GM19372 (cell line): ENCODE measurements around the gene PTGDR2.

ENCODE experiments used
- ATAC-seq: cut with Tn5 transposase; IDR thresholded peaks from one replicate; pipeline ENCODE4 v1.9.1; 2021; ENCODE audit warnings: mild to moderate bottlenecking, low read depth, moderate library complexity; ENCODE audit not compliant: unreplicated experiment

PTGDR2 gene

GRCh38 chr11:60855726-60856633 is at the start of gene PTGDR2:
TSS of gene PTGDR2 (minus strand) at chr11:60855950. CDS start at chr11:60853722, 2,228 bp downstream.
- ATAC-seq, result no peak

GRCh38 chr11:60905047-60905446 is 49.3 kb upstream of the PTGDR2 start:
- no peak for ATAC-seq

- ATAC-seq, result no peak
Measured at GRCh38 chr11:60902625-60903024, 46.9 kb upstream of the PTGDR2 start.

GRCh38 chr11:60900673-60901404 is 45.1 kb upstream of the PTGDR2 start:
- no peak for ATAC-seq

GRCh38 chr11:60899977-60900376 is 44.2 kb upstream of the PTGDR2 start:
- no peak for ATAC-seq

- no peak for ATAC-seq
Measured at GRCh38 chr11:60899046-60899936, 43.5 kb upstream of the PTGDR2 start.

GRCh38 chr11:60897496-60897895 is 41.7 kb upstream of the PTGDR2 start:
- no peak for ATAC-seq

- ATAC-seq, result no peak
Measured at GRCh38 chr11:60895687-60896086, 39.9 kb upstream of the PTGDR2 start.

- no peak for ATAC-seq
Measured at GRCh38 chr11:60891103-60891741, 35.5 kb upstream of the PTGDR2 start.

GRCh38 chr11:60890696-60891095 is 34.9 kb upstream of the PTGDR2 start:
- no peak for ATAC-seq

GRCh38 chr11:60889869-60890311 is 34.1 kb upstream of the PTGDR2 start:
- no peak for ATAC-seq

- no peak for ATAC-seq
Measured at GRCh38 chr11:60887556-60887955, 31.8 kb upstream of the PTGDR2 start.

GRCh38 chr11:60880643-60881282 is 25.0 kb upstream of the PTGDR2 start:
- no peak for ATAC-seq

GRCh38 chr11:60879971-60880588 is 24.3 kb upstream of the PTGDR2 start:
- ATAC-seq, result no peak

- ATAC-seq, result no peak
Measured at GRCh38 chr11:60879104-60879503, 23.4 kb upstream of the PTGDR2 start.

GRCh38 chr11:60878245-60879101 is 22.7 kb upstream of the PTGDR2 start:
- ATAC-seq, result no peak

- ATAC-seq, result no peak
Measured at GRCh38 chr11:60876168-60876485, 20.4 kb upstream of the PTGDR2 start.

GRCh38 chr11:60875366-60876167 is 19.8 kb upstream of the PTGDR2 start:
- ATAC-seq, result no peak
